ENCODE data around the gene CFAP97.
A peak's percentile ranks its signal among the peaks of the same experiment; 100 is the strongest.
"Not testable (repeated sequence)": the region's sequence is repeated elsewhere in the genome, so short reads cannot be mapped to it uniquely, and the experiment has no call there.

Gene CFAP97

GRCh38 chr4:185203486-185204237, at the start of gene CFAP97:
Gene CFAP97 (minus strand): TSS chr4:185204000. CDS start chr4:185191196, 12,804 bp downstream.
- DNase-seq (ENCODE audit: low spot score), result peak; percentile 97

- DNase-seq (ENCODE audit: low spot score), result no peak
These were observed 45.3 kb upstream of the CFAP97 start for GRCh38 chr4:185249105-185249504.

- no peak for DNase-seq (ENCODE audit: low spot score)
These were observed 44.7 kb upstream of the CFAP97 start for GRCh38 chr4:185248393-185249039.

- DNase-seq (ENCODE audit: low spot score), result no peak
These were observed 43.4 kb upstream of the CFAP97 start for GRCh38 chr4:185247151-185247550.

GRCh38 chr4:185246453-185246852, 42.7 kb upstream of the CFAP97 start:
- DNase-seq (ENCODE audit: low spot score), result no peak

- peak; percentile 24 for DNase-seq (ENCODE audit: low spot score)
These were observed 41.0 kb upstream of the CFAP97 start for GRCh38 chr4:185244763-185245162.

- no peak for DNase-seq (ENCODE audit: low spot score)
These were observed 40.1 kb upstream of the CFAP97 start for GRCh38 chr4:185243879-185244278.

- DNase-seq (ENCODE audit: low spot score), result no peak
These were observed 39.1 kb upstream of the CFAP97 start for GRCh38 chr4:185242749-185243533.

GRCh38 chr4:185240486-185240885, 36.7 kb upstream of the CFAP97 start:
- not testable (repeated sequence) for DNase-seq (ENCODE audit: low spot score)

- DNase-seq (ENCODE audit: low spot score), result no peak
These were observed 35.0 kb upstream of the CFAP97 start for GRCh38 chr4:185238750-185239149.

GRCh38 chr4:185238215-185238681, 34.4 kb upstream of the CFAP97 start:
- peak; percentile 85 for DNase-seq (ENCODE audit: low spot score)

- DNase-seq (ENCODE audit: low spot score), result no peak
These were observed 33.4 kb upstream of the CFAP97 start for GRCh38 chr4:185237175-185237574.

GRCh38 chr4:185235843-185236503, 32.2 kb upstream of the CFAP97 start:
- no peak for DNase-seq (ENCODE audit: low spot score)

GRCh38 chr4:185235119-185235842, 31.5 kb upstream of the CFAP97 start:
- no peak for DNase-seq (ENCODE audit: low spot score)

- DNase-seq (ENCODE audit: low spot score), result no peak
These were observed 28.6 kb upstream of the CFAP97 start for GRCh38 chr4:185232370-185232769.

GRCh38 chr4:185229021-185229818, 25.4 kb upstream of the CFAP97 start:
- no peak for DNase-seq (ENCODE audit: low spot score)

- DNase-seq (ENCODE audit: low spot score), result no peak
These were observed 24.0 kb upstream of the CFAP97 start for GRCh38 chr4:185227713-185228278.

- no peak for DNase-seq (ENCODE audit: low spot score)
These were observed 23.3 kb upstream of the CFAP97 start for GRCh38 chr4:185227131-185227551.

- no peak for DNase-seq (ENCODE audit: low spot score)
These were observed 22.1 kb upstream of the CFAP97 start for GRCh38 chr4:185225940-185226339.

- no peak for DNase-seq (ENCODE audit: low spot score)
These were observed 20.8 kb upstream of the CFAP97 start for GRCh38 chr4:185224597-185224996.

All from AG20443 (cell line).